HFF-Myc (cell line): ENCODE data around the gene ADAMTS17.

Source experiments
- DNase-seq: peaks from one replicate; pipeline ENCODE4 v3.0.0-alpha.2; 2011; ENCODE audit warnings: low read depth; ENCODE audit errors: extremely low read depth
- H3K4me3 ChIP-seq: replicated peaks from 2 replicates; pipeline ENCODE4 v1.5.1; 2011; ENCODE audit warnings: low read depth, mild to moderate bottlenecking, control low read depth, low read length
- TF ChIP-seq, protein P1 (sequence below): IDR thresholded peaks from 2 replicates; pipeline ENCODE4 v1.5.1; 2012; ENCODE audit warnings: mild to moderate bottlenecking, low read depth, low read length, control low read depth; ENCODE audit errors: missing control alignments

ADAMTS17 gene

DNA sequence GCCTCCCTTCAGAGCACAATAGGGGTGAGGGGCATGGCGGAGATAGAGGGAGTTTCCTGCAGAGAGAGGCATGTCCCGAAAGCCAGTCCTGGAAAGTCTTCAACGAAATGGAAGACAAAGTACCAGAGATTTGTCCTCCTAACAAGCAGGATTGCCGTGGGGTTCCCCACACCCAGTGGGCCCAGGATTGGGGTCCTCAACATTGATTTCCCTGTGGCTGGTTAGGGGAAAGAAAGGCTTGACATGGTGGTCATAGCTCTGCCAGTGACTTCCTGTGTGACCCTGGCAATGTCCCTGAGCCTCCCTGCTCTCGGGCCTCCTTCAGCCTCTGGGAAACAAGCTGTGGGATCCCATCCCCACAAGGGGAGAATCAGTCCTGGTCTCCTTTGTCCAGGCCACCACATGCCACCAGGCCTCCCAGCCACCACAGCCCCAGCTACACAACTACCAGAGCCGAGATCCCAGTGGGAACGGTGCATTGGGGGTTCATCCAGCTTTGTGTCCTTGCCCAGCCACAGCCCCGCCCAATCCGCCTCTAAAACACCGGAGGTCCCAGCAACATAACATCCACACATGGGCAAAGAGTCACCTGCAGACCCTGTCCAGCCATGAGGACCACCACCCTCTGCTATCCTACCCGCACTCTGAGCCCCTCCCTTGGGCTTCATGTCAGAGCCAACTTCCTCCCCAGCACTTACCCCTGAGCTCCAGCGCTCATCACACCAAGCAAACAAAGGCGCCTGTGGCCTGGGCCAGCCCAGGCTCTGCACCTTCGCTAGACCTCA, 63.0 kb downstream of the ADAMTS17 start:
- TF ChIP-seq, protein P1, sequence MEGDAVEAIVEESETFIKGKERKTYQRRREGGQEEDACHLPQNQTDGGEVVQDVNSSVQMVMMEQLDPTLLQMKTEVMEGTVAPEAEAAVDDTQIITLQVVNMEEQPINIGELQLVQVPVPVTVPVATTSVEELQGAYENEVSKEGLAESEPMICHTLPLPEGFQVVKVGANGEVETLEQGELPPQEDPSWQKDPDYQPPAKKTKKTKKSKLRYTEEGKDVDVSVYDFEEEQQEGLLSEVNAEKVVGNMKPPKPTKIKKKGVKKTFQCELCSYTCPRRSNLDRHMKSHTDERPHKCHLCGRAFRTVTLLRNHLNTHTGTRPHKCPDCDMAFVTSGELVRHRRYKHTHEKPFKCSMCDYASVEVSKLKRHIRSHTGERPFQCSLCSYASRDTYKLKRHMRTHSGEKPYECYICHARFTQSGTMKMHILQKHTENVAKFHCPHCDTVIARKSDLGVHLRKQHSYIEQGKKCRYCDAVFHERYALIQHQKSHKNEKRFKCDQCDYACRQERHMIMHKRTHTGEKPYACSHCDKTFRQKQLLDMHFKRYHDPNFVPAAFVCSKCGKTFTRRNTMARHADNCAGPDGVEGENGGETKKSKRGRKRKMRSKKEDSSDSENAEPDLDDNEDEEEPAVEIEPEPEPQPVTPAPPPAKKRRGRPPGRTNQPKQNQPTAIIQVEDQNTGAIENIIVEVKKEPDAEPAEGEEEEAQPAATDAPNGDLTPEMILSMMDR, result no peak
- no peak overlapping the region for H3K4me3 ChIP-seq
- no peak for DNase-seq

DNA sequence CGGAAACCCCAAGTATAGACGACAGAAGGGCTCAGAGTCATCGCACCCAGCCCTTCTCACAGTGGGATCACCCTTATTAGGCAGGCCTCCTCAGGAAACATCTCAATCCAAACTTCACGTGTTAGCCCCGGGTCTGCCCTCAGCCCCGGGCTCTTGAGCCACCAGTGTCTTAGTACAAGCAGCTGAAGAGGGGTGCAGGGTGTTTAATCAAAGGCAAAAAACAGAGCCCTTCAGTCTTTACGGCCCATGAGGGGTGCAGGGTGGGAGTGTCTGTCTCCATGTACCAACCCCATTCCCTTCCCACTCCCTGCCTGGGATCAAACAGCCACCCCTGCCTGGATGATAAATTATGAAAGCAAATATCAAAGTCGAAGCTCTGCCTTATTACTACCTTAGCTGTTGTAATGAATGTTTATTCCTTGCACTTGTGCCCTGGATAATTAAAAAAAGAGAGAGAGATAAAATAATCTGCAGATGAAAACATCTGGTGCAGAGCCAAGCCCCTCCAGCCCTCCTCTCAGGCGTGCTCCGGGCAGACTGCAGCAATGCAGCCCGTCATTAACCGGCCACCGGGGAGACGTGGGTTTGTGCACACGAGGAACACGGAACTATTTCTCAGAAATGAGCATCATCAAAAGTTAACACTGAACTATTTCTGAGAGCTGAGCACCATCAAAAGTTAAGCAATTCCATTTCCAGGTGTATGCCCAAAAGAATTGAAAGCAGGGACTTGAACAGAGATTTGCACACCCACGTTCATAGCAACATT, 64.5 kb downstream of the ADAMTS17 start:
- no peak for DNase-seq
- TF ChIP-seq, protein P1, result no peak
- no peak overlapping the region for H3K4me3 ChIP-seq

DNA sequence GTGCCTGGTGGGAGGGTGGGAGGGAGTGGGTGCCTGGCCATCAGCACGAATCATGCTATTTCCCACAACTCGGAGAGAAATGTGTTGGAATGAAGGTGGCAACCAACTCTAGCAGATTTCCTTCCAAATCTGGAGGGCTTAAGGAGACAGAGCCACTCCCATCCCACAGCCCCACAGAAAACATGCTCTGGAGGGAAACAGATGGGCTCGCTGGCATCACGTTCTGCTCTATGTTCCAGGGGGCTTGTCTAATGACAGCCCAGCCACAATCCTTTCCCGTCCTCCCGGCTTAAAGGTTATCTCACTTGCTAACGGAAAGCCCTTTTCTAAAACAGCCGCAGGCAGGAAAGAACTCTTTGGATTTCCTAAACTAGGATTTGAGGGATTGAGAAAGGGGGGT, 65.3 kb downstream of the ADAMTS17 start:
- no peak for DNase-seq
- H3K4me3 ChIP-seq, result no peak overlapping the region
- TF ChIP-seq, protein P1, result no peak

DNA sequence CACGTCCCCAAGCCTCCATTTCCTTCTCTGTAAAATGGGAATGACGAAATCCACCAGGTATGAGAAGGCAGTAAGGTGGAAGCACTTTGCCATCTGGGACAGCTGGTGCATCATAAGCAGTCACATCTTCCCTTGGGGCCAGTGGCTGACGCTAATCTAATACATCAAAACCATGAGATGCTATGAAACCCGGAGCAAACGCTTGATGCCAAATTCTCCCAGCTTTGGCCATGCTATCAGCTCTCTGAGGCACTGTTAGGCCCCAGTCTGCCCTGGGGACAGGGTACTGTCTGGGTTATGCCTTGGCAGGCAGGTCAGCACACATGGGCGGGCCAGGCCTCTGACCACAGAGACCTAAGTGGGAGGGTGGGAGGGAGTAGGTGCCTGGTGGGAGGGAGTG, 66.1 kb downstream of the ADAMTS17 start:
- TF ChIP-seq, protein P1, result no peak
- H3K4me3 ChIP-seq, result no peak overlapping the region
- DNase-seq, result no peak

DNA sequence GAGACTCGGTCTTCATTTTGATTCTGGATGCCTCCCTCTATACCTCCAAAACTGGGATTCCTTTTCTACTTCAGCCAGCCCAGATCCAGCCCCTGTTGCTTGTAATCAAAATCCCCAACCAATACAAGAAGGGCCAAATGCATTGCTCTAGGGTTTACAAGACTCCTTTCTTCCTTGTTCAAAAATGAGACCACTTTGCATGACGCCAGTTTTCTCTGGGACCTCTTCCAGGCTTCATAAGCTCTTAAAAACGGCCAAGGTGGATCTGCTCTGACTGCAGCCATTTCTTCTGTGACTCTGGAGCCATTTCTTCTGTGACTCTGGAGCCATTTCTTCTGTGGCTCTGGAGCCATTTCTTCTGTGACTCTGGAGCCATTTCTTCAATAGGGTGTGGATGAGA, 71.9 kb downstream of the ADAMTS17 start:
- TF ChIP-seq, protein P1, result no peak
- no peak for DNase-seq
- no peak overlapping the region for H3K4me3 ChIP-seq

DNA sequence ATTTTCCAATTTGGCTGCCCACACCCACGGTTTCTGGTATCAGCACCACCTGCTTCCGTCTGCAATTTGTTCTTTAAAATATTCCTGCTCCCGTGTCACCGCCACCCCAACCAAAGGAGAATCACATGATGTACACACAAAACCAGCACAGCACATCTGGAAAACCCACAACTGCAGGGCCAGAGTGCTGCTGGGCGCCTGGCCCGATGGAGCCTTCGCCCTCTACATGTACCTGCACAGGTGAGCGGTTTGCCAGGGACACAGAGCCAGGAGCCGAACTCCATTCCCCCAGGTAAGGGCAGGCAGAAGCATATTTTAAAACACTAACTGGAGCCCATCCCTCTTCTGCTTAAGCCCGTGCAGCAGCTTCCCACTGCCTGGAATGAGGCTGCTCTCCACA, 75.6 kb downstream of the ADAMTS17 start:
- DNase-seq, result no peak
- TF ChIP-seq, protein P1, result no peak
- no peak overlapping the region for H3K4me3 ChIP-seq
